Dermis lymphatic vessel endothelial cell (primary cell): ENCODE measurements around the gene NDUFA9. TPM values are rescaled to one million over a fixed set of nuclear protein-coding genes. Genes with fewer than 3 reads are reported as not detected.

Source experiments
- total RNA-seq: library from RNA; depleted of rRNA; stranded (reverse); fragments of >200 nt; gene quantifications from 2 replicates; pipeline ENCODE4 v1.2.1, GENCODE V29; 2014

Gene NDUFA9
- total RNA-seq, result 42.4 and 59.7 TPM in 2 replicates

GRCh38 chr12:4648501-4649357, at the start of gene NDUFA9, which contains the start of gene AKAP3:
TSS of gene NDUFA9 (plus strand) at chr12:4649114. CDS start at chr12:4649127, 13 bp downstream.
TSS of gene AKAP3 (minus strand) at chr12:4649051. CDS start at chr12:4638196, 10,855 bp downstream.

Other genes with a start within 250 kb of the NDUFA9 start
- gene FGF6, start 203.3 kb upstream of the NDUFA9 start, total RNA-seq, result not detected in 2 replicates
- gene RAD51AP1, start 110.2 kb upstream of the NDUFA9 start, total RNA-seq, result 3.4 and 3.7 TPM in 2 replicates
- gene DYRK4, start 86.9 kb upstream of the NDUFA9 start, total RNA-seq, result 38.3 and 60.1 TPM in 2 replicates
- gene AKAP3, start 63 bp upstream of the NDUFA9 start, total RNA-seq, result 1.3 and 1.9 TPM in 2 replicates
- gene GALNT8, start 71.3 kb downstream of the NDUFA9 start, total RNA-seq, result 0.09 and 0.11 TPM in 2 replicates